Cardiac muscle cell (in vitro differentiated cells and primary cell): Measurements from ENCODE around the gene ADAMTS12. TPM values are rescaled to one million over a fixed set of nuclear protein-coding genes. Genes with fewer than 3 reads are reported as not detected.

ENCODE experiments used
- DNase-seq, 2 donors: peaks; one replicate each; pipeline versions ENCODE4 v3.0.0 to v3.0.0-alpha.2; 2010 to 2017; ENCODE audit warnings: low read depth in 1 of 2, low spot score in 1 of 2
- H3K27ac ChIP-seq: fragments of 200-600 bp; sonication (generic); 2 replicates; pipeline ENCODE4 v1.5.1; 2016
- H3K27me3 ChIP-seq: fragments of 200-600 bp; sonication (generic); 2 replicates; pipeline ENCODE4 v1.6.0; 2016; ENCODE audit warnings: control low read depth
- H3K36me3 ChIP-seq: fragments of 200-600 bp; sonication (generic); 2 replicates; pipeline ENCODE4 v1.5.1; 2016; ENCODE audit warnings: control low read depth
- H3K4me1 ChIP-seq: fragments of 200-600 bp; sonication (generic); 2 replicates; pipeline ENCODE4 v1.8.1; 2017; ENCODE audit warnings: low read depth, mild to moderate bottlenecking, mixed run types
- H3K4me3 ChIP-seq: fragments of 200-600 bp; sonication (generic); 2 replicates; pipeline ENCODE4 v1.5.1; 2016; ENCODE audit warnings: mild to moderate bottlenecking
- H3K9me3 ChIP-seq: fragments of 200-600 bp; sonication (generic); 2 replicates; pipeline ENCODE4 v1.5.1; 2017; ENCODE audit warnings: low read depth, mild to moderate bottlenecking, control low read depth
- CTCF ChIP-seq: IDR thresholded peaks from 2 replicates; pipeline ENCODE4 v1.5.1; 2012; ENCODE audit warnings: low read depth, mild to moderate bottlenecking, low read length
- polyA plus RNA-seq: library from polyadenylated mRNA; unstranded; fragments of >200 nt; fragmentation: Nextera tagmentation; extraction: Ambion mirVana; gene quantifications from 2 replicates; pipeline ENCODE4 v1.2.1, GENCODE V29; 2016
- total RNA-seq: library from RNA; depleted of rRNA; stranded (reverse); fragments of >200 nt; gene quantifications from 2 replicates; pipeline ENCODE4 v1.2.3, GENCODE V29; 2016

ADAMTS12 gene
- total and polyA plus RNA-seq, 2 experiments from 2014 or later: 29.3 to 48.4 TPM

DNA sequence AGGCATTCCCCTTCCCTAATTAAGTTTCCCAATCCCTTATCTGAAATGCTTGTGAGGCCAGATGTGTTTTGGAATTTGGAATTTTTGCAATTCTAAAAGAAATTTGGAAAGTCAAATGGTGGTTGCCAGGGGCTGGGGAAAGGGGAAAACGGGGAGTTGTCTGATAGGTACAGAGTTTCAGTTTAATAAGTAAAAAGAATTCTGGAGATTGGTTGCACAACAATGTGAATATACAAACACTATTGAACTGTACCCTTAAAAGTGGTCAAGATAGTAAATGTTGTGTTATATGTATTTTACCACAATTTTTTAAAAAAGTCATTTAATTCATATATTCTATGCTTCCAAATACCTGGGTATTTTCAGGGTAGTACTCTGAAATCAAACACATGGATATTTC is 154.5 kb downstream of the ADAMTS12 start:
- Histone ChIP-seq H3K27ac (no peak overlapping the region), H3K4me1 (peaks cover 20% of the 10 kb centered on the region), H3K36me3 (no peaks in the 10 kb centered on the region)

GRCh38 chr5:33736510-33736909 is 155.3 kb downstream of the ADAMTS12 start:
- no peak for TF ChIP-seq CTCF
- Histone ChIP-seq H3K4me1 (peaks cover 25% of the 10 kb centered on the region), H3K36me3 (no peaks in the 10 kb centered on the region), H3K27ac (no peak overlapping the region), H3K9me3 (no peaks in the 10 kb centered on the region), H3K4me3 (no peak overlapping the region), H3K27me3 (no peaks in the 10 kb centered on the region)
- DNase-seq: peak in 1 of 2 donors; percentile 76

More for the DNA sequence above, 154.5 kb downstream of the ADAMTS12 start:
- H3K9me3 ChIP-seq: no peaks in the 10 kb centered on the region
- TF ChIP-seq CTCF: no peak
- no peak overlapping the region for H3K4me3 ChIP-seq
- no peaks in the 10 kb centered on the region for H3K27me3 ChIP-seq
- DNase-seq: peak in 1 of 2 donors; percentile 39

DNA sequence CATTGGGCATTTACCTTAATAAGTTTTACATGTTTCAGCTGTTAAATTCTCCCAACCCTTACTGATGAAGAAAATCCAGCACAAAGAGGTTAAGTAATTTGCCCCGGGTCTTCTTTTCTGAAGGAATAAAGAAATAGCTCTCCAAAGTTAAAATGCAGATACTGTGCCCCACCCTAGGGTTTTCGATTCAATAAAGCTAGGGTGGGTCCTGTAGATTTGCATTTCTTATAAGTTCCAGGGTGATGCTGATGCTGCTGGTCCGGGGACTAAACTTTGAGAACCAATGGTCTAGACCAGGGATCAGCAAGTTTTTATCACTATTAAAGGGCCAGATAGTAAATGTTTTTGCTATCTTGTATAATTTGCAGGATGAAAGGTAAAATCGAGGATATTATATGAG is 156.7 kb downstream of the ADAMTS12 start:
- Histone ChIP-seq H3K27me3 (no peaks in the 10 kb centered on the region), H3K9me3 (no peaks in the 10 kb centered on the region), H3K4me3 (no peak overlapping the region), H3K36me3 (no peaks in the 10 kb centered on the region), H3K4me1 (peaks cover 28% of the 10 kb centered on the region), H3K27ac (peak overlapping the region; percentile 62)
- TF ChIP-seq CTCF: no peak
- no peak for DNase-seq

DNA sequence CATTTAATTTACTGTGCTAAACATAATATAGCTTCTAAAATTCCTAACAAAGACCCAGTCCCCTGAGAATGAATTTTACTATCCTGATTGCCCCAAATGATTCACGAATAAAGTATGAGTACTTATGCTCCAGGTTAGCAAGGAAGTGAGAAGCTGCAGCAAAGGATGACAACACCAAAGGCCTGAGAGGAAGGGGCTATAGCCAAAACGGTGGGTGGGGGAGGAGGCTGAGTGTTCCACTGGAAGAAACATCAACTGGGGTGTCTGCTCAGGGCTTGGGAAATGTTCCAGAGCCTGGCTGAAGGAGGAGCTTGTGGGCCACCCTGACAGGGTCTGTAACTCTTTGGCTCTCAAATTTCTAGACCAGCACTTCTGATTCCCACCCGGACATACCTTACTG is 157.3 kb downstream of the ADAMTS12 start:
- no peaks in the 10 kb centered on the region for H3K27me3 ChIP-seq
- H3K9me3 ChIP-seq: no peaks in the 10 kb centered on the region
- H3K4me3 ChIP-seq: no peak overlapping the region
- H3K27ac ChIP-seq: peak overlapping the region; percentile 62
- peaks cover 28% of the 10 kb centered on the region for H3K4me1 ChIP-seq
- H3K36me3 ChIP-seq: no peaks in the 10 kb centered on the region
- DNase-seq: peak; percentile 48 to 61
- no peak for TF ChIP-seq CTCF

DNA sequence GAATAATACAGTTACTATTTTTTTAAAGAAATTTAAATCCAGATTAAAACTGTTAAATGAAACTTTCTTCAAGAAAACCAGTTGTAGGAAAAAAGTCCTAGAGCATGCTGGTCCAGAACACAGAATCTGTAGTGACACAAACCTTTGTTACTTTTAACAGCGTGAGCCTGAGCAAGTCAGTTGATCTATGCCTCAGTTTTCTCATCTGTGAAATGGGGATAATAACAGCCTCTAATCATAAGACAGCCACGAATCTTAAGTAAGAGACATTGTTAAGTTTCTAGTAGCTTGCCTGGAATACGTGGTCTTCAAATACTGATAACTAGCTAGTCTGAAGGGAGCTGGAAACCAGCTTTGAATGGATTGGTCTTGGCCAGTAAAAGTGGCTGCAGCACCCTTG is 158.6 kb downstream of the ADAMTS12 start:
- Histone ChIP-seq H3K27me3 (no peaks in the 10 kb centered on the region), H3K4me1 (peaks cover 19% of the 10 kb centered on the region), H3K27ac (no peak overlapping the region), H3K9me3 (no peaks in the 10 kb centered on the region), H3K4me3 (no peak overlapping the region), H3K36me3 (no peaks in the 10 kb centered on the region)
- TF ChIP-seq CTCF: no peak
- DNase-seq: no peak
